H1 (cell line): Measurements from ENCODE around the gene CACNB2.

ENCODE experiments used
- BACH1 ChIP-seq: IDR thresholded peaks from 2 replicates; pipeline ENCODE4 v1.6.1; 2012; ENCODE audit warnings: low read length, improper control_type of control experiment
- EZH2 ChIP-seq: fragments of 200-600 bp; sonication (generic); IDR thresholded peaks from 2 replicates; pipeline ENCODE4 v1.7.1; 2012; ENCODE audit warnings: low read depth, mild to moderate bottlenecking, moderate library complexity, low read length, inconsistent platforms; ENCODE audit not compliant: severe bottlenecking
- GTF2F1 ChIP-seq: IDR thresholded peaks from 2 replicates; pipeline ENCODE4 v1.6.1; 2012; ENCODE audit warnings: low read depth, low read length, improper control_type of control experiment, borderline replicate concordance
- POLR2AphosphoS5 ChIP-seq: IDR thresholded peaks from 2 replicates; pipeline ENCODE4 v1.6.1; 2011; ENCODE audit warnings: low read depth, low read length
- RXRA ChIP-seq: IDR thresholded peaks from 2 replicates; pipeline ENCODE4 v1.6.1; 2011; ENCODE audit warnings: low read depth, mild to moderate bottlenecking, low read length, moderate library complexity; ENCODE audit not compliant: insufficient read depth
- TAF1 ChIP-seq: IDR thresholded peaks from 2 replicates; pipeline ENCODE4 v1.6.1; 2011; ENCODE audit warnings: mild to moderate bottlenecking, low read depth, low read length
- ZNF274 ChIP-seq: IDR thresholded peaks from 2 replicates; pipeline ENCODE4 v1.7.0; 2012; ENCODE audit warnings: low read length, borderline replicate concordance; ENCODE audit errors: extremely low read depth
- TF ChIP-seq, protein P1 (sequence below), 3 experiments: IDR thresholded peaks; 1 replicate in 2 of 3; 2 replicates in 1 of 3; pipeline versions ENCODE4 v1.5.1 to v1.6.1; 2011; ENCODE audit warnings: low read length in 3 of 3, mild to moderate bottlenecking in 3 of 3, inconsistent platforms in 2 of 3, low read depth in 1 of 3, moderate library complexity in 1 of 3; ENCODE audit not compliant: insufficient read depth in 1 of 3; ENCODE audit errors: control extremely low read depth in 1 of 3

DNA sequence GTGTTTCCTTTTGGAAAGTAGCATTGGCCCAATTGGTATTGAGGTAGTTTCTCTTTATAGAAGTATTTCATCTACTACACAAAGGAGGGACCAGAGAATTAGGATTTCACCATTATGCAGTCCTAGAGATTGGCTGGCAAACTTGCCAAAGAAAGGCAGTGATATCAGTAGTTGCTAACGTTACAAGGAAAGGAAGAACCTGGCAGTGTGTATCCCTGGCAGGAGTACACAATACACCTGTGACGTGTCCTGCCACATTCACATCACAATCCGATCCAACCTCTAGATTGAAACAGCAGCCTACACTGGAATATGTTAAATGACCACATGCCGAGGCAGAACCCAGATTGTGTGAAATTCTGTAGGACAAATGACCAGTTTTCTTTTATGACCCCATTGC, 81.7 kb downstream of the CACNB2 start:
- TF ChIP-seq, protein P1, sequence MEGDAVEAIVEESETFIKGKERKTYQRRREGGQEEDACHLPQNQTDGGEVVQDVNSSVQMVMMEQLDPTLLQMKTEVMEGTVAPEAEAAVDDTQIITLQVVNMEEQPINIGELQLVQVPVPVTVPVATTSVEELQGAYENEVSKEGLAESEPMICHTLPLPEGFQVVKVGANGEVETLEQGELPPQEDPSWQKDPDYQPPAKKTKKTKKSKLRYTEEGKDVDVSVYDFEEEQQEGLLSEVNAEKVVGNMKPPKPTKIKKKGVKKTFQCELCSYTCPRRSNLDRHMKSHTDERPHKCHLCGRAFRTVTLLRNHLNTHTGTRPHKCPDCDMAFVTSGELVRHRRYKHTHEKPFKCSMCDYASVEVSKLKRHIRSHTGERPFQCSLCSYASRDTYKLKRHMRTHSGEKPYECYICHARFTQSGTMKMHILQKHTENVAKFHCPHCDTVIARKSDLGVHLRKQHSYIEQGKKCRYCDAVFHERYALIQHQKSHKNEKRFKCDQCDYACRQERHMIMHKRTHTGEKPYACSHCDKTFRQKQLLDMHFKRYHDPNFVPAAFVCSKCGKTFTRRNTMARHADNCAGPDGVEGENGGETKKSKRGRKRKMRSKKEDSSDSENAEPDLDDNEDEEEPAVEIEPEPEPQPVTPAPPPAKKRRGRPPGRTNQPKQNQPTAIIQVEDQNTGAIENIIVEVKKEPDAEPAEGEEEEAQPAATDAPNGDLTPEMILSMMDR (IDR thresholded peaks at IDR 0.05; ENCODE audit: control extremely low read depth in 1 of 3, insufficient read depth in 1 of 3, low read depth in 1 of 3, low read length in 3 of 3), result no peak
- TF ChIP-seq BACH1, result no peak
- TF ChIP-seq EZH2, result no peak
- TF ChIP-seq POLR2AphosphoS5, result no peak
- no peak for TF ChIP-seq GTF2F1
- no peak for TF ChIP-seq ZNF274
- TF ChIP-seq RXRA, result no peak
- TF ChIP-seq TAF1, result no peak
